Right forelimb (tissue), 1 donor: Measurements from ENCODE around the gene TLR4.

Source experiments
- DNase-seq: peaks from one replicate; pipeline ENCODE4 v3.0.0-alpha.2; 2018

TLR4 gene

GRCh38 chr9:117715411-117715989 lies 11.3 kb downstream of the TLR4 start:
- DNase-seq: no peak

- DNase-seq: no peak
These were observed 13.9 kb downstream of the TLR4 start for GRCh38 chr9:117718085-117718484.

- DNase-seq: no peak
These were observed 14.5 kb downstream of the TLR4 start for GRCh38 chr9:117718701-117719100.

- no peak for DNase-seq
These were observed 15.1 kb downstream of the TLR4 start for GRCh38 chr9:117719161-117719920.

GRCh38 chr9:117720066-117720465 lies 15.9 kb downstream of the TLR4 start:
- no peak for DNase-seq

- DNase-seq: no peak
These were observed 16.4 kb downstream of the TLR4 start for GRCh38 chr9:117720555-117720954.

GRCh38 chr9:117720987-117721386 lies 16.8 kb downstream of the TLR4 start:
- no peak for DNase-seq

GRCh38 chr9:117722108-117722761 lies 18.0 kb downstream of the TLR4 start:
- DNase-seq: no peak

GRCh38 chr9:117723986-117724625 lies 19.9 kb downstream of the TLR4 start:
- DNase-seq: no peak

GRCh38 chr9:117725426-117725887 lies 21.3 kb downstream of the TLR4 start:
- no peak for DNase-seq

- DNase-seq: no peak
These were observed 25.2 kb downstream of the TLR4 start for GRCh38 chr9:117729375-117729774.

GRCh38 chr9:117732494-117732893 lies 28.3 kb downstream of the TLR4 start:
- no peak for DNase-seq

- DNase-seq: no peak
These were observed 29.3 kb downstream of the TLR4 start for GRCh38 chr9:117733465-117733864.

- DNase-seq: no peak
These were observed 29.9 kb downstream of the TLR4 start for GRCh38 chr9:117734082-117734481.

GRCh38 chr9:117734523-117735314 lies 30.5 kb downstream of the TLR4 start:
- DNase-seq: no peak

GRCh38 chr9:117737721-117738226 lies 33.6 kb downstream of the TLR4 start:
- DNase-seq: no peak

GRCh38 chr9:117739206-117739605 lies 35.0 kb downstream of the TLR4 start:
- no peak for DNase-seq

GRCh38 chr9:117739624-117740347 lies 35.6 kb downstream of the TLR4 start:
- no peak for DNase-seq

GRCh38 chr9:117742131-117742530 lies 37.9 kb downstream of the TLR4 start:
- DNase-seq: no peak

- DNase-seq: no peak
These were observed 40.2 kb downstream of the TLR4 start for GRCh38 chr9:117744369-117744768.

GRCh38 chr9:117744856-117745389 lies 40.7 kb downstream of the TLR4 start:
- no peak for DNase-seq

GRCh38 chr9:117745598-117745997 lies 41.4 kb downstream of the TLR4 start:
- no peak for DNase-seq
